GM12891 (cell line): ENCODE data around the gene ERP29.

ENCODE experiments used
- POLR2A ChIP-seq: IDR thresholded peaks from 2 replicates; pipeline ENCODE4 v1.6.1; 2011; ENCODE audit warnings: low read depth, low read length, control low read depth
- POLR2AphosphoS5 ChIP-seq: IDR thresholded peaks from 2 replicates; pipeline ENCODE4 v1.6.1; 2011; ENCODE audit warnings: low read depth, low read length, control low read depth
- POU2F2 ChIP-seq: IDR thresholded peaks from 2 replicates; pipeline ENCODE4 v1.6.1; 2011; ENCODE audit warnings: low read depth, mild to moderate bottlenecking, control low read depth, low read length, moderate library complexity
- SPI1 ChIP-seq: IDR thresholded peaks from 2 replicates; pipeline ENCODE4 v1.6.1; 2011; ENCODE audit warnings: low read depth, low read length, control low read depth
- TAF1 ChIP-seq: IDR thresholded peaks from 2 replicates; pipeline ENCODE4 v1.6.1; 2011; ENCODE audit warnings: low read depth, low read length, control low read depth

DNA sequence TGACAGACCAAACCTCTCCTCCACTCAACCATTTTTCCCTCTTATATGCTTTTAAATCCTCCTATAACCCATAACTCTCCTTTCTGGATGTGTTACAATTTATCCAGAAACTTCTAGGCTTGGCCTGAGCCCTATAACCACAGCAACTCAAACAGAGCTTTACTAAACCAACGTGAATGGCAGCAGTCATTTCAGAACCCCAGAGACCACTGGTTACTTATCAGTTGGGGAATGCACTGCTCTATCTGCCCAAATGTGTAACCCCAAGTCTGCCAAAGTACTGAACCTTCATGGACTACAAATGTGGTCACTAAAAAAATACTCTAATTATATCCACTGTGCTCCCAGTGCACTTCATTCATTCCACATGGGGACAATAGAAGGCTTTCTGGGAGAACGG, 53.3 kb downstream of the ERP29 start:
- no peak for TF ChIP-seq POLR2AphosphoS5
- TF ChIP-seq TAF1, result no peak
- TF ChIP-seq POLR2A, result no peak
- no peak for TF ChIP-seq SPI1
- no peak for TF ChIP-seq POU2F2
